Midbrain (tissue), 1 donor: ENCODE results near the gene FHAD1.
"Not testable (repeated sequence)": the region's sequence is repeated elsewhere in the genome, so short reads cannot be mapped to it uniquely, and the experiment has no call there.

Source experiments
- DNase-seq: peaks from one replicate; lab custom pipeline; 2025; lab: John Stamatoyannopoulos, UW

FHAD1 gene

GRCh38 chr1:15305468-15305770 is 58.4 kb downstream of the FHAD1 start:
- no peak for DNase-seq

DNA sequence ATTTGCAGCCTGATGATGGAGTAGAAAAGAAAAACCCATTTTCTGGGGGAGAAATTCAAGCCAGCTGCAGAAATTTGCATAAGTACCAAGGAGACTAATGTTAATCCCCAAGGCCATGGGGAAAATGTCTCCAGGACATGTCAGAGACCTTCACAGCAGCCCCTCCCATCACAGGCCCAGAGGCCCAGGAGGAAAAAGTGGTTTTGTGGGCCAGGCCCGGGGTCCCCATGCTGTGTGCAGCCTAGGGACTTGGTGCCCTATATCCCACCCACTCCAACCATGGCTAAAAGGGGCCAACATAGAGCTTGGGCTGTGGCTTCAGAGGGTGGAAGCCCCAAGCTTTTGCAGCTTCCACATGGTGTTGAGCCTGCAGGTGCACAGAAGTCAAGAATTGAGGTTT is 59.3 kb downstream of the FHAD1 start:
- DNase-seq: not testable (repeated sequence)

- no peak for DNase-seq
Measured at GRCh38 chr1:15308135-15308534, 61.1 kb downstream of the FHAD1 start.

DNA sequence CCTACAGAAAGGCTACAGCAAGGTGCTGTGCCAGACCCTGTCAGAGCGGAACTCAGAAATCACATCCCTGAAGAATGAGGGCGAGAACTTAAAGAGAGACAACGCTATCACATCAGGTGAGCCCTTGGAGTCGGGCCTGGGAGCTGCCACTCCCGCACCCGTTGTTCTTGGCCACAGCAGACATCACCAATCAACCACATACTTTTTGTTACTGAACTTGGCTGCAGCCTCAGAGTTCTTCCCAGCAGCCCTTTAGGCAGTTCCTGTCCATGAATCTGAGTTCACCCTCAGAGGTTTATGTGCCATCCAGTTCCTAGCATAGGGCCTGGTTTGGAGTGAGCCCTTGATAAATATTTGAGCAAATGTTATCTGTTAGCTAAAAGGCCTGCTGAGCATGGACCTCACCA is 61.6 kb downstream of the FHAD1 start:
- no peak for DNase-seq

DNA sequence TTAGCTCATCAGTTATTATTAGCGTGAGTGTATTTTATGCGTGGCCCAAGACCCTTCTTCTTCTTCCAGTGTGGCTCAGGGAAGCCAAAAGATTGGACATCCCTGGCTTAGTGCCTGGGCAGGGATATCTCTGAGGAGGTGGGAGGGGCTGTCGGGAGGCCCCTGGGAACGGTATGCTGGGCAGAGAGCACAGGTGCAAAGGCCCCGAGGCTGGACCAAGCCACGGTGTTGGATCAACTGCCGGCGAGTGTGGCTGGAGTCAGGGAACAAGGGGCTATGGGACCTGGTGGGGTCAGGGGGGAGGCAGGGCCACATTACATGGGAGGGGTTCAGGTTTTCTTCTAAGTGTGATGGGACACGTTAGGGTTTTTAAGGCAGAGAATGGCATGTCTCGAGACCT is 62.7 kb downstream of the FHAD1 start:
- no peak for DNase-seq

GRCh38 chr1:15310544-15310943 is 63.5 kb downstream of the FHAD1 start:
- DNase-seq: no peak

DNA sequence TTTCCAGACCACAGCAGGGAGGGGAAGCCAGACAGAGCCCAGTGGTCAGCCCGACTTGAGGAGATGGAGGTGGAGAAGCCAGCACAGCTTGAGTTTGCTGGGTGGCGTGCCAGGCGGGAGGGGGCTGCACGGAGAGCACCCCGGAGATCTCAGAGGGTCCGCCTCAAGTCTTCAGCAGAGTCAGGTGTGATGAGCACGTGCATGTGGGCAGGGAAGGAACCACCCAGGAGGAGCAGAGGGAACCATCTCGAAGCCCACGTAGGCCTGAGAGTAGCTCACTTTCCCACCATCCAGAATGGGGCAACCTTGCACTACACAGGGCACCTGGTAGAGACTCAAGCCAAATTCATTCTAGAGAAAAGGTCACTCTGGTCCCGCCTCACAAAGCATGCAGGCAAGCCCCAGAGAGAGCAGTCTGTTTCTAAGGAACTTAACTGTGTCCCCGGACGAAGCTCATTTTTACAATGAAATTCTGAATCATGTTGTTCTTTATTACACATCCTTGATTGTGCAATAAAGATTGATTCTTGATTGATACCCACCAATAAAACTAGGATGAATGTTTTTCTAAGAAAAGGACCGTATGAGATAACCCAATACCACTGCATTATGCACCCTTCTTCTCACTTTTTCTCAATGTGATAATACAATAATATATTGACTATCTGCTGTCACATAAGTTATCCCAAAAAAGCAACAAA is 64.2 kb downstream of the FHAD1 start:
- no peak for DNase-seq

DNA sequence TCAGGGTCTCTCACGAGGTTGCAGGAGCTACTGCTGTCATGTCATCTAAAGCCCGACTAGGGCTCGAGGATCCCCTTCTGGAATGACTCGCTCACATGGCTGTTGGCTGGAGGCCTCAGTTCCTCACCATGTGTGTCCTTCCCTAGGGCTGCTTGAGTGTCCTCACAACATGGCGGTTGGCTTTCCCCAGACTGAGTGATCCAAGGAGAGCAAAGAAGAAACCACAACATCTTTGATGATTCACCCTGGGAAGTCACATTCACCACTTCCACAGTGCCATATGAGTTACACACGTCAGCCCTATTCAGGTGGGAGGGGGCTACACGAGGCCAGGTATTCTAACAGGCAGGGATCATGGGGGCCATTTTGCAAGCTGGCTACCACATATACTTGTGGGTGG is 64.9 kb downstream of the FHAD1 start:
- DNase-seq: no peak

DNA sequence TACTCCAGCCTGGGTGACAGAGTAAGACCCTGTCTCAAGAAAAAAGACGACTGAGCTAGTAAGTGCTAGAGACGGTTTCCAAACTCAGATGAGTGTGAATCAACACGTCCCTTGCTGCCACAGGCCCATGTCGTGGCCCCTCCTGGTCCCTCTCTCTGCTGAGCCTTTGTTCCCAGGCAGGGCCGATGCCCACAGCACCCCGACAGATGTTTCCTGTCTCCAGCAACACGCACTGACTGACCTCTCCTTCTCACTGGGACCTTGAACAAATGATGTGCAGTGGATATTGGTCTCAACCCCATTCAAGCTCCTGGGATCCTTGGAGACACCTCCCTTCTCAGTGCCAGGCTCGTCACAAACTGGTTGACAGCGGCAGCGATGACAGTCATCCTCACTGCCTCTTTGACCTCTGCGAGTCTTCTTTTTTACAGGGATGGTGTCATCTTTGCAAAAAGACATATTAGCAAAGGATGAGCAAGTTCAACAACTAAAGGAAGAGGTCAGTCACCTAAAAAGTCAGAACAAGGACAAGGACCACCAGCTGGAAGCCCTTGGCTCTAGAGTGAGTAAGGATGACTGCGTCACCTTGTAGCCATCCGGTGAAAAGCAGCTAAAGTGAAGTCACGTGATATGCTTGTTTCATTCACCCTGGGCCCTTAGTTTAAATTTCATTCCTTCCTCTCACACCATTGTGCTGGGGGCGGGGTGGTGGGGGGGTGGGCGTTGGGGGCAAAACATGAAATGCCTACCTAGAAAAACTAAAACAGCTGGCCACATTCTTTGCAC is 65.8 kb downstream of the FHAD1 start:
- DNase-seq: no peak

- DNase-seq: no peak
Measured at GRCh38 chr1:15314328-15315281, 67.6 kb downstream of the FHAD1 start.

- DNase-seq: no peak
Measured at GRCh38 chr1:15315815-15316214, 68.8 kb downstream of the FHAD1 start.

DNA sequence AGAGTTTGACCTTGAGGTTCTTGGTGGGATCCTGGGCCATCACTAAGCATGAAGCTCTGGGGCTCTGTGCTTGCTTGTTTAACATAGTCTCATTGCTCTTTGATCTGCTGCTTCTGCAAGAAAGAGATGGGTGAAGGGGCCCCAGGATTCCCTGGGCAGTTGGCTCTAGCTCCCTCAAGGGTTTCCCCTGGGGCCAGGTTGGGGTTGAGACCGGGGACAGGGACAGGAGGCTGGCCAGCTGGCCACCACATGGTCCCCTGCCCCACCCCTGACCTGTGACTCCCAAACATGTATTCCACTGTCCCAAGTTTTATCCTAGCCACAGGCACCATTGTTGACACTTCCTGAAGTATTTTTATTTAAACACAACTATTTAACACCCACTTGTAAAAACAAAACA is 69.5 kb downstream of the FHAD1 start:
- no peak for DNase-seq

DNA sequence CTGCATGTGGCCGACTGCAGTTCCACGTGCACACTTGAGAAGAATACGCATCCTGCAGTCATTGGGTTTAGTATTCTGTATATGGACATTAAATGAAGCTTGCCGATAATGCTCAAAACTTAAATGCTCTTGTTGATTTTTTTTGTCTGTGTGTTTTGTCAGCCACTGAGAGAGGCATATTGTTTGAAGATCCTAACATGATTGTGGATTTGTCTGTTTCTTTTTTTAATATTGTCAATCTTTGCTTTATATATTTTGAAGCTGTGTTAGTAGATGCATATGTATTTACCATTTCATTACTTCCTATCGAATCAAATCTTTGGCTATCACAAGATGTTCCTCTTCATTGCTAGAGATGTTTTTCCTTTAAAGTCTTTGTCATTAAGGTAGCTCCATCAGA is 73.2 kb downstream of the FHAD1 start:
- no peak for DNase-seq

DNA sequence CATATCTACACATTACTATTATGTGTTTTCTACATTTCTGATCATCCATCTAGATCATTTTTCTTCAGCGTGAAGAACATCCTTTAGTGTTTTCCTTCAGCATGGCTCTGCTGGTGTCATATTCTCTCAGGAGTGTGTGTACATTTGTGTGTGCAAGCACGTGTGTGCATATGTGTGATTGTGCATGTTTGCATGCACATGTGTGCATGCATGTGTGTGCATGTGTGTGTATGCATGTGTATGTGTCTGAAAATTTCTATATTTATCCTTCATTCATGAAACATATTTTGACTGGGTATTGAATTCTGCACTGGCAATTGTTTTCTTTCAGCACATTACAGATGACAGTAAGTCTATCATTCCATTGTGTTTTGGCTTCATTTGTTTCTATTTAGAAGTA is 74.6 kb downstream of the FHAD1 start:
- DNase-seq: no peak

DNA sequence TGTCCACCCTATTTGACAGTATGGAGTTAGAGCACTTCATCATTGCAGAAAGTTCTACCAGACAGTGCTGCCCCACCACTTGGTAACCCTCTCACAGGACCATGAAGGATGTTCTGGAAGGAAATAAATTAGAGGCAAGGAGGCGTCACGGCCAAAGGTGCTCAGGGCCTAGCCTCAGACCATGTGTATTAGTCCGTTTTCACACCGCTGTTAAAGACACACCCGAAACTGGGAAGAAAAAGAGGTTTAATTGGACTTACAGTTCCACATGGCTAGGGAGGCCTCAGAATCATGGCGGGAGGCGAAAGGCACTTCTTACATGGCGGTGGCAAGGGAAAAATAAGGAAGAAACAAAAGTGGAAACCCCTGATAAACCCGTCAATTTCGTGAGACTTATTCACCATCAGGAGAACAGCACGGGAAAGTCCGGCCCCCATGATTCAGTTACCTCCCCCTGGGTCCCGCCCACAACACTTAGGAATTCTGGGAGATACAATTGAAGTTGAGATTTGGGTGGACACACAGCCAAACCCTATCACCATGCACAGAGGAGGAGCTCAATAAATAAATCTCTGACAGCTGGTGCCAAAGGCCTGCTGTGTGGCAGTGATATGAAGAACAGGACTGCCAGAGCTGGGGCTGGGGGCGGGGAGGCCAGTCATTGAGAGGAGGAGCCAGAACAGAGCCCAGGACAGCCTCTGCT is 75.8 kb downstream of the FHAD1 start:
- DNase-seq: no peak

DNA sequence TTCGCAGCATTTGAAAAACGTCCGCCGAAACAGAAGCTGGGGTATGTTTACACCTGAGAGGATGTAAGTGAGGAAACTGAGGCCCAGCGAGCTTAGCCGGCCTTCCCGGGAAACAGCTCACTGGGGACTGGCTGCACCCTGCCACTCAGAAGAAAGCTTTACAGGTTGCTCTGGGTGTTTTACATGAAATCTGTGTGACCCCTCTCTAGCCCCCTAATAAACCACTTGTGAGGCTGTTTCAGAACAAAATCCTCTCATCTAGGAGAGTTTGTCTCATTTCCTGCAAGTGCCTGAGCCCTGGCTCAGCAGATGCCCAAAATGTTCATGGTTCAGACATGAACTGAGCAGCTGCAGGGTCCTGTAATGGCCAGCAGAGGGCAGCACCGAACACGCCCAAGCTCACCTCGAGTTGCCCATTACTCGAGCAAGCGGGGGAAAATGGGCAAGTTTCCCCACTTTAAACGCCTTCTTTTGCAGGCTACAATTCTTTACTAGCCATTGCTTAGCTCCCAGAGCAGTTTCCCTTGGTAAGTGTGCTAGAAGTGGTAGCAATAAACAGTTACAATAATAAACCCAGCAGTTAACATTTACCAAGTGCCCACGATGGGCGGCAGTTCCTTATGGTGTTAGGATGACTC is 76.4 kb downstream of the FHAD1 start:
- DNase-seq: peak; percentile 71

DNA sequence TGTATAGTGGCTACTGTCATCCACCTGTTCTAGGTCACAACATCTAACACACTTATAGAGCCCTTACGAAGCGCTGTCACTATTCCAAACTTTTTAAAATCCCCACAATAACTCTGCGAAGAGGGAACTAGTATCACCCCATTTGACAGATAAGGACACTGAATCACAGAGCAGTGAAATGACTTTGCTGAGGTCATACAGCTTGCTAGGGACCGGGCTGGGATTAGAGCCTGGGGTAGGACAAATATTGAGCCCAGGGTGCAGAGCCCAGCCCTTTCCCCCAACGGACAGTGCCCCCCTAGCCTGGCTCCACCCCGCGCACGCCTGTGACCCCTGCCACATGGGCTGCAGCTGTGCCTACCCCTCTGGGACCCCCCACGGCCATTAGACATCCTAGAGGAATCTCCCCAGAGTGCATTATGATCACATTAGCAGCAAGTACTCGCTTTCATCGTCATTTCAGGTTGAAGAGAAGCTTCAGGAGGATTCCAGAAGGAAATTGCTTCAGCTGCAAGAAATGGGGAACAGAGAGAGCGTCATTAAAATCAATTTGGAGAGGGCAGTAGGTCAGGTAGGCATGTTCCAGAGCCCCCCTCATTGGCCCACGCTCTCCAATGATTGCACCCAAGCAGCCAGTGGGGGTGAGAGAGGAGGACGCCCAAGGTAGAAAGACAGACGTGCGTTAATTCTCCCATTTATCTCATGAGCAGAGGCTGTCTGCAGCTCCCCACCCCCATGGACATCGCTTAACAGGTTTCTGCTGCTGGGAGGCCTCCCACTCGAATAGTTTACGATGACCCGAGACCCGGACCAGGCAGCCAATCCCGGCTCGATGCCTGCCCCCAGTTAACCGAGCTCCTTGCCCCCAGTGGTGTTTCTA is 77.2 kb downstream of the FHAD1 start:
- DNase-seq: no peak

- DNase-seq: no peak
Measured at GRCh38 chr1:15324869-15325335, 77.9 kb downstream of the FHAD1 start.

DNA sequence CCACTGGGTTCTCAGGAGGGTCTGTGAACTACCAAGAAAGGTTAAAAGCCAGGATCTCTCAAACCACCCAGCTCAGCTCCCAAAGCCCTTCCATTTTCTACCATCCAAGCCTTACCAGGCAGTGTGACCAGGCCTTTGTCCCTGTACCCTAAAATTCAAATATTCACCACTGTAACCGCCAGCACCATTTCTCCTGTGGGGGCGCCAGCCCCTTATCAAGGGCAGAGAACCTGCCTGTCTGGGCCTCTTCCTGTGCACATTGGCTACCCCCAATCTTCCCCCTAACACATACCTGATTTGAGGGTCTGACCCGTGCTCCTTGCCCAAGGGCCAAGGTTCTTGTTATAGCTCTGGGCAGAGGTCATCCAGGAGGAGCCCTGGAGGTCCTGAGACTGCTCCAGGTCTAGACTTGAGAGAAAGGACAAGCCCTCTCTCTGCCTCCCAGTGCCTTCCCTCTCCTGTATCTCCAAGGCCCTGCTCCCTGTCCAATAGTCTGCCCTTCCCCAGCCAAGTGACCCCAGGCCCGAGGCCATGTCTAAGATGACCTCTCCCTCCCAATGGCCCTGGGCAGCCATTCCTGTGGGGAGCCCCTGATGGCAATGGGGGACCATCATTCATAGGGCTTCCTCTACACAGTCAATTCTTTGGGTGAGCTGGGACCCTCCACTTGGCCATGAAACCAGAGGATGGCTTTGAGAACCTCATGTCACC is 78.5 kb downstream of the FHAD1 start:
- DNase-seq: no peak
